Cardiac muscle cell (in vitro differentiated cells and primary cell): ENCODE data around the gene RTN1. TPM values are rescaled to one million over a fixed set of nuclear protein-coding genes. Genes with fewer than 3 reads are reported as not detected.
"Not testable (repeated sequence)": the region's sequence is repeated elsewhere in the genome, so short reads cannot be mapped to it uniquely, and the experiment has no call there.

Experiments
- DNase-seq, 2 donors: peaks; one replicate each; pipeline versions ENCODE4 v3.0.0 to v3.0.0-alpha.2; 2010 to 2017; ENCODE audit warnings: low read depth in 1 of 2, low spot score in 1 of 2
- H3K27ac ChIP-seq: fragments of 200-600 bp; sonication (generic); 2 replicates; pipeline ENCODE4 v1.5.1; 2016
- H3K27me3 ChIP-seq: fragments of 200-600 bp; sonication (generic); 2 replicates; pipeline ENCODE4 v1.6.0; 2016; ENCODE audit warnings: control low read depth
- H3K36me3 ChIP-seq: fragments of 200-600 bp; sonication (generic); 2 replicates; pipeline ENCODE4 v1.5.1; 2016; ENCODE audit warnings: control low read depth
- H3K4me1 ChIP-seq: fragments of 200-600 bp; sonication (generic); 2 replicates; pipeline ENCODE4 v1.8.1; 2017; ENCODE audit warnings: low read depth, mild to moderate bottlenecking, mixed run types
- H3K4me3 ChIP-seq: fragments of 200-600 bp; sonication (generic); 2 replicates; pipeline ENCODE4 v1.5.1; 2016; ENCODE audit warnings: mild to moderate bottlenecking
- H3K9me3 ChIP-seq: fragments of 200-600 bp; sonication (generic); 2 replicates; pipeline ENCODE4 v1.5.1; 2017; ENCODE audit warnings: low read depth, mild to moderate bottlenecking, control low read depth
- CTCF ChIP-seq: IDR thresholded peaks from 2 replicates; pipeline ENCODE4 v1.5.1; 2012; ENCODE audit warnings: low read depth, mild to moderate bottlenecking, low read length
- polyA plus RNA-seq: library from polyadenylated mRNA; unstranded; fragments of >200 nt; fragmentation: Nextera tagmentation; extraction: Ambion mirVana; gene quantifications from 2 replicates; pipeline ENCODE4 v1.2.1, GENCODE V29; 2016
- total RNA-seq: library from RNA; depleted of rRNA; stranded (reverse); fragments of >200 nt; gene quantifications from 2 replicates; pipeline ENCODE4 v1.2.3, GENCODE V29; 2016

Gene RTN1
- total and polyA plus RNA-seq, 2 experiments from 2014 or later, result 1.5 to 3.4 TPM

- H3K36me3 ChIP-seq, result no peaks in the 10 kb centered on the region
These were observed 212.8 kb downstream of the RTN1 start for GRCh38 chr14:59657769-59658168.

GRCh38 chr14:59656473-59656872 is 214.1 kb downstream of the RTN1 start:
- no peaks in the 10 kb centered on the region for H3K27me3 ChIP-seq
- H3K4me3 ChIP-seq, result no peak overlapping the region
- no peaks in the 10 kb centered on the region for H3K36me3 ChIP-seq
- no peak for TF ChIP-seq CTCF
- H3K27ac ChIP-seq, result no peak overlapping the region
- no peaks in the 10 kb centered on the region for H3K4me1 ChIP-seq
- no peaks in the 10 kb centered on the region for H3K9me3 ChIP-seq
- DNase-seq, result no peak

More at GRCh38 chr14:59657769-59658168, 212.8 kb downstream of the RTN1 start:
- no peaks in the 10 kb centered on the region for H3K9me3 ChIP-seq
- TF ChIP-seq CTCF, result no peak
- DNase-seq, result no peak
- no peaks in the 10 kb centered on the region for H3K27me3 ChIP-seq
- no peaks in the 10 kb centered on the region for H3K4me1 ChIP-seq
- H3K27ac ChIP-seq, result no peak overlapping the region
- no peak overlapping the region for H3K4me3 ChIP-seq

- not testable (repeated sequence) for H3K27ac ChIP-seq, DNase-seq, H3K27me3 ChIP-seq, H3K4me3 ChIP-seq, H3K36me3 ChIP-seq, H3K9me3 ChIP-seq, H3K4me1 ChIP-seq
These were observed 216.4 kb downstream of the RTN1 start for GRCh38 chr14:59654131-59654530.

GRCh38 chr14:59646832-59647231 is 223.7 kb downstream of the RTN1 start:
- not testable (repeated sequence) for H3K36me3 ChIP-seq, DNase-seq, H3K4me3 ChIP-seq, H3K27ac ChIP-seq, H3K9me3 ChIP-seq, H3K4me1 ChIP-seq, H3K27me3 ChIP-seq

- Histone ChIP-seq H3K4me1 (no peaks in the 10 kb centered on the region), H3K36me3 (no peaks in the 10 kb centered on the region)
These were observed 231.7 kb downstream of the RTN1 start for GRCh38 chr14:59638885-59639284.

GRCh38 chr14:59634617-59635016 is 236.0 kb downstream of the RTN1 start:
- no peak for TF ChIP-seq CTCF
- Histone ChIP-seq H3K36me3 (no peaks in the 10 kb centered on the region), H3K4me1 (no peaks in the 10 kb centered on the region), H3K27ac (no peak overlapping the region), H3K4me3 (no peak overlapping the region), H3K9me3 (no peaks in the 10 kb centered on the region), H3K27me3 (peaks cover 24% of the 10 kb centered on the region)
- DNase-seq, result no peak

More at GRCh38 chr14:59638885-59639284, 231.7 kb downstream of the RTN1 start:
- H3K27me3 ChIP-seq, result no peaks in the 10 kb centered on the region
- no peak for TF ChIP-seq CTCF
- no peak overlapping the region for H3K4me3 ChIP-seq
- no peak overlapping the region for H3K27ac ChIP-seq
- no peaks in the 10 kb centered on the region for H3K9me3 ChIP-seq
- no peak for DNase-seq

- Histone ChIP-seq H3K27me3 (peaks cover 35% of the 10 kb centered on the region), H3K9me3 (no peaks in the 10 kb centered on the region), H3K4me3 (no peak overlapping the region), H3K4me1 (no peaks in the 10 kb centered on the region), H3K27ac (no peak overlapping the region), H3K36me3 (no peaks in the 10 kb centered on the region)
- TF ChIP-seq CTCF, result no peak
- DNase-seq, result no peak
These were observed 237.1 kb downstream of the RTN1 start for GRCh38 chr14:59633486-59633885.
